Stimulated activated naive CD8-positive, alpha-beta T cell treated with anti-CD3 and anti-CD28 coated beads, Interleukin-15, Interleukin-2, amounts not matched to agents 100 U/mL and 50 U/mL, for 24 hours (primary cell): Measurements from ENCODE around the gene OSMR.

Experiments used
- ATAC-seq: fragments of 150-1000 bp; cut with Tn5 transposase; one replicate; pipeline ENCODE4 v1.10.0; 2021
- DNase-seq: peaks from one replicate; pipeline ENCODE4 v3.0.0; 2021

The OSMR gene

DNA sequence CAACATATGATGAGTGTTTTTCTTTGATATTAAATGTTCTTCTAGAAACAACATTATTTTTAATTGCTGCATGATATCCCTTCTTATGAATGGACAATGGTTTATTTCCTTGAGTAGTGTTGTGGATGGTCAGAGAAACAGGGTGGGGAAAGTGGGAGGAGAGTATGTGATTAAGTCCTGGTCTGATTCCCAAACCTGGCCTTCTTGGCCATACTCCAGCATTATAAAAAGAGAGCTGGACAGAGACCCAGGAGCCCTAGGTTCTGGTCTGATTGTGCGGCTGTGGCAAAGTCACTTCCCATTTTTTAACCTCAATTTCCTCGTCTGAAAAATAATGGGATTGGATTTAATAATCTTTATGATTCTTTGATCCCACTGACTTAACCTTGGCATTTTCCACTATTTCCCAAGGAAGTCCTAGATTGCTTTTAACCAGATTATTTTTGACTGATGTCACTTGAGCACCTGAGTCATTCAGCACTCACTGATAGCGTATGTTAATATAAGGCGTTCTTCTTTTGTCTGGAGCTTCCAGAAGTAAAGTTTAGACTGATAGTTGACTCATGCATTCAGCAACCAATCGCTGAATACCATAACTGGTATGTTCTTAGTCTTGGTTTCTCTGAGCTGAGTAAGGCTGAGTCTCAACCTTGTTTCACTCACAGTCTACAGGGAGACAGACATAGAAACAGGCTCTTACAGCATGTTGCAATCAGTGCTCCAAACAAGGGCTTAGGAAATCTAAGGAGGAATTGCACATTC lies 26.2 kb downstream of the OSMR start:
- DNase-seq (no peak), ATAC-seq (no peak)

GRCh38 chr5:38872826-38873225 lies 27.0 kb downstream of the OSMR start:
- no peak for DNase-seq
- no peak for ATAC-seq

GRCh38 chr5:38874948-38875456 lies 29.2 kb downstream of the OSMR start:
- no peak for ATAC-seq

GRCh38 chr5:38878391-38879077 lies 32.7 kb downstream of the OSMR start:
- ATAC-seq (no peak), DNase-seq (no peak)

More at GRCh38 chr5:38874948-38875456, 29.2 kb downstream of the OSMR start:
- no peak for DNase-seq

DNA sequence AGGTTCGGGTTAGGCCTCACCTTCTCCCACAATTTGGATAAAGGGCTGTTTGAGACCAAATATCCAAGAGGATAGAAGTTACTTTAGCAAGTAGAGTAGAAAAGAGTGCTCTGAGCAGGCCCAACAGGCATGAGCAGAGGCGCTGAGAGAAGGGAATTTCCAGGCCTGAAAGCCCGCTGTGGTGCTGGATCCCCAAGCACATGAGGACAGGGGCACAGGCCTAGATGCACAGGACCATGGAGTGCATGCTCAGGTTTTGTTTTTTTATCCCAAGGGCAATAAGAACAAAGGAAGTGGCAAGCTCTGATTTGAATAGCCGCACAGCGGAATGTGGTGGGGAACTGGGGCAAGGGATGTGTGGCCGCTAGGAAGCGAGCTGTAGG lies 33.3 kb downstream of the OSMR start:
- ATAC-seq, result no peak
- DNase-seq, result no peak

GRCh38 chr5:38883842-38884241 lies 38.0 kb downstream of the OSMR start:
- DNase-seq (no peak), ATAC-seq (no peak)

DNA sequence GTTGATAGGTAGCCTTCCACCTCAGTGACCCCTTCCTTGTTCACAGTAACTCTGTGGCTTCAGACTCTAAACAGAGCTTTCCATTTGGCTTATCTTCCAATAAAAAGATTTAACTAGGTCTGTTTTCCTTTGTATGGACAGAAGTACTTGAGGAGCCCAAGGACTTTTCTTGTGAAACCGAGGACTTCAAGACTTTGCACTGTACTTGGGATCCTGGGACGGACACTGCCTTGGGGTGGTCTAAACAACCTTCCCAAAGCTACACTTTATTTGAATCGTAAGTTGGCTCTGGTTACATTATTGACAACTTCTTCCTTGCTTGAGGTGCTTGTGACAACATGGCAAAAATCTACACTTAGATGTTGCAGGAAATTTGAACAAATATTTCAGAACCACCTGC lies 39.4 kb downstream of the OSMR start:
- no peak for ATAC-seq
- DNase-seq, result no peak

GRCh38 chr5:38888041-38888440 lies 42.2 kb downstream of the OSMR start:
- ATAC-seq, result no peak
- no peak for DNase-seq

GRCh38 chr5:38889424-38889823 lies 43.6 kb downstream of the OSMR start:
- ATAC-seq (no peak), DNase-seq (no peak)

DNA sequence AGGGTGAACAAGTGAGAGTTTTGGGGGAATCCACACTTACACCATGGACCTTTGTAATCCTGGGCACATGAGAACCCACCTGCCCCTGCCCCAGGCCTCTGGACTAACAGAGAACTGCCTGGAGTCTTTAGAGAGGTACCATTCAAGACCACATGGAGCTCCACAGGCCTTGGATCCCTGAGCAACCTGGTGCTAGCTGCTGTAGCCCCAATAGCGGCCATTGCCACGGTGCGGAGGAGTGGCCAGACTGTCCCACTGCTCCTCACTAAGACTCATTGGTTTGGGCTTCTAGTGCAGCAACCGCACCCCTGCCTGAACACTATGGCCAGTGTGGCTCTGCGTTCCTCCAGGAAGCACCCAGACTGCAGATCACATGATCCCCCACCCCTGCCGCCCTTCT lies 45.8 kb downstream of the OSMR start:
- ATAC-seq (no peak), DNase-seq (no peak)

GRCh38 chr5:38892363-38892762 lies 46.6 kb downstream of the OSMR start:
- ATAC-seq (no peak), DNase-seq (no peak)

DNA sequence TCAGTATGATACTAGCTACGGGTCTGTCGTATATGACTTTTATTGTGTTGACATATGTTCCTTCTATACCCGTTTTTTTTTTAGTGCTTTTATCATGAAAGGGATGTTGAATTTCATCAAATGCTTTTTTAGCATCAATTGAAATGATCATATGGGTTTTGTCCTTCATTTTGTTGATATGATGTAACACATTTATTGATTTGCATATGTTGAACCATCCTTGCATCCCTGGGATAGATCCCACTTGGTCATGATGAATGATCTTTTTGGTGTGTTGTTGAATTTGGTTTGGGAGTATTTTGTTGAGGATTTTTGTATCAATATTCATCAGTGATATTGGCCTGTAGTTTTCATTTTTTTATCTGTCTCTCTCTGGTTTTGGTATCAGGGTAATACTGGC lies 50.9 kb downstream of the OSMR start:
- no peak for ATAC-seq

DNA sequence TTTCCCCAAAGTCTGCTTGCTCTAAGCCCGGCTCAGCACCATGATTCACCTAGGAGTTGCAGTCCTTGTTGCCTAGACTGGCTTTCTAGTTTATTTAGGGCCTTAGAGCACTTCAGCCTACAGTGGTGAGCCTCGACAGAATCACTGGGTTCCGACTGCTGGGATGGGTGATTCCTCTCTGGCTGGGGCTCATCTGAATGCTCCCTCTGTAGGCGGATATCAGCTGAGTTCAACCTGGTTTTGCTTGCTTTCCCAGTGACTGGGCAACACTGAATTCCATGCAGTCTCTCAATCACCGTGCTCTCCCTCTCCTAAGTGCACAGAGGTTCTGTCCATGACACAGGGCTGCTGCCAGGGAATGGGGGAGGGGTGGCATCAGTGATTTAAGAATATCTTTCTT lies 54.1 kb downstream of the OSMR start:
- DNase-seq, result no peak
- ATAC-seq, result no peak

More for the DNA sequence above, 50.9 kb downstream of the OSMR start:
- DNase-seq, result no peak

DNA sequence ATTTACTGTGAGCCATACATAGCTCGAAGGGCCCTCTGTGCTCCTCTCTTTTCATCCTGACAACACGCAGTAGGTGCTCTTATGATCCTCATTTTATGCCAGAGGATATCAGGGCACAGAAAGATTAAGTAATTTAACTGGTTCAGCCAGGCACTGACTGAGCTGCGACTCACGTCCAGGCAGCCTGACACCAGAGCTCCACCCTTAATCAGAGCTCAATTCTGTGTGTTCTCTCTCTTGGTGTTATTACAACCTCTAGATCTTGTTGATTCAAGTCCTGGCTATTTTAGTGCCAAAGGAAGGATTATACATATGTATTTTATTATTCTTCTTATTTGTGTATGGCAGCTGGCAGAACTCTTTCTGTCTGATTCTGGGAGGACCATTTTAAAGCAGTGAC lies 59.7 kb downstream of the OSMR start:
- DNase-seq (no peak), ATAC-seq (no peak)

GRCh38 chr5:38906503-38906902 lies 60.7 kb downstream of the OSMR start:
- DNase-seq, result no peak
- no peak for ATAC-seq

GRCh38 chr5:38911933-38912332 lies 66.1 kb downstream of the OSMR start:
- DNase-seq (no peak), ATAC-seq (no peak)

DNA sequence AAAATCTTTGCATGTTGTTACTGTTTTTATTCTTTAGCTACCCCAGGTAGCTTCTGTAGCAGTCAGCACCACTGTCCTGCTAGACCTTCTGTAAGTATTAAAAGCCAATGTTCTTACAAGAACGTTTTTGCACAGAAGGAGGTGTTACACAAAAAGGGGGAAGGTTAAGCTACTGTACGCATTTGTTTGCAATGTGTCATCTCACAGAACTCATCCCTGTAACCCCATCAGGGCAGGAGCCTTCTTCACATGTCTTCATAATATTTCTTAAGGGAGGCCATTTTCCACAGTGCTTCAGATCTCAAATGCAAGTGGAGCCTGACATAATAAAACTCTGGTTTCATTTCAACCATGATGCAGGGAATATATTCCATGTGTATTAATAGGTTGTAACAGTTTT lies 67.9 kb downstream of the OSMR start:
- DNase-seq (no peak), ATAC-seq (no peak)

DNA sequence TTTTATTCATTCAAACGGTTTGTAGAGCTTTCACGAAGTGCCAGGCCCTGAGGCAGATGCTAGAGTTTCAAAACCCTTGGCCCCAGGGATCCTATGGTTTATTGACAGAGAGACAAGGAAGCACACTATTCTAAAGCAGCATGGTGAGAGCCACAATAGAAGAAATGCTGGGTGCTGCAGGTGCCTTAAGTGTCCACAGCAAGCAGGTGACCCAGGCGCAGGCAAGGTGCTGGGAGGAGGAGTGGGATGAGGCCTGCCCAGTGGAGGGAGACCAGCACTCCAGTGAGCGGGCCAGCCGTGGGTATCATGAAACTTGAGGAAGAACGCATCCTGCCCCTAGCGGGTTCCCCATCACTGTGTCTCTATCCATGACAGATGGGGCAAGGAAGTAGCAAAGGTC lies 71.0 kb downstream of the OSMR start:
- ATAC-seq, result no peak
- no peak for DNase-seq

DNA sequence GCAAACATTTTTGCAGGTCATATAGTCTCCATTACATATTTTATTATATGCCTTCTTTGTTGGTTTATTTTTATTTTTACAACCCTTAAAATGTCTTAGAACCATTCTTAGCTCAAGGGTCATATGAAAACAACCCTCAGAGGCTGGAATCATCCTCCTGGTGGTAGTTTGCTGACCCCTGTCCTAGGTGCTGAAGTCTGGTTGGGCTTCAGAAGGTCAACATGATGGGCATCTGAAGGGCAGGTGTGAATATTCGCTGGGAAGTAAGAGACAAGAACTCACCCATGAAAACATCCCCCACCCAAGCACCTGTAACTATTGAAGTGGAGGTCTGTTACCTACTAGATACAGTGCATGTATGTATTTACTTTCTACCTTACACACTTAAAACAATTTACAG lies 75.4 kb downstream of the OSMR start:
- ATAC-seq (no peak), DNase-seq (no peak)

DNA sequence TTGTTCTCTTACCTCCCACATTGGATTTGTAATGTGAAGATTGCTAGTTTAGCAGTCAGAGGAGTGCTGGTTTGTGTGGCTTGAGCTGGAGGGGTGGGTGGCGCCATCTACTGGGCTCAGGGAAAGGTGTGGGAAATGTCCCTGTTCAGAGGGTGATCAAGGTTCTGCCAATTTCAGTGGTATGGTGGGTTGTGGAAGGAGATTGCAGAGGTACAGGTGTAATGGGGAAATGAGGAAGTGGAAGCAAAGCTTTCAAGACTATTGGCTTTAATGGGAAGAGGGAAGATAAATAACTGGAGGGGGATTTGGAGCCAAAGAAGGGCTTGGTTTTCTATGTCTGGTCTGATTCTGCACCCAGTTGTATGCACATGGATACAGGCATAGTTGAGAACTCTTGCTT lies 76.4 kb downstream of the OSMR start:
- ATAC-seq (peak; percentile 66), DNase-seq (peak; percentile 52)

DNA sequence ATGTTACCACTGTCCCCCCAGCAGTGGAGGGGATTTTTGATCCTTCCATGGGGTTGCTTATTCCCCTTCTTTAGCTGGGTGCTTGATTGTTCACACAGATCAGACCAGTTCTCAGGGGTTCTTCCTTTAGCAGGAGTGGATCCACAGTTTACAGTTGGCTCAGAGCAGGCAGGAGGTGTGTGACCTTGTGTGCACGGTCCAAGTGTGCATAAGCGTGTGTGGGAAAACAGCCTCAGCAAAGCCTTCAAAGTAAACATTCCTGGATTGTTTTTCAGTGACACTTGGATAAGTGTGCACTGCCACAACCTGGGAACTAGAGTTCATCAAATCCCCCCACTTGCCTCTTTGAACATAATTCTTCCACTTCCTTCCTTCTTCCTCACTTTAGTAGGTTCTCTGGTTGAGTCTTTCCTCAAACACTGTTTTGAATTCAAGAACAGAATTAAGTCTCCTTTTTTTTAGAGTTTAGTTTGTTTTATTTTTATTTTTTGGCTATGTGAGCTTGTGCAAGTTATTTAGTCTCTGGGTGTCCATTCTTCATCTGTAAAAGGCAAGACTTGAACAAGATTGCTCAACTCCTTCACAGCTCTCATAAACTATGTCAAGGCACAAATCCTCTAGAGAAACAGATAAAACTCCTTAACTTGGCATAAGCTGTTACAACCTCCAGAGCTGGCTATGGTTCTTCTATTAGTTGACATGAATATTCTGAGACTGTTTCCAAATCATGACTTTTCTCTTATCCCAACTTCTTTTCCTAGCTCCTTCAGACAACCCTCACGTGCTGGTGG lies 78.0 kb downstream of the OSMR start:
- no peak for DNase-seq
- no peak for ATAC-seq

- ATAC-seq (no peak), DNase-seq (no peak)
Observed at GRCh38 chr5:38925154-38925925, 79.5 kb downstream of the OSMR start.
